ENCODE data around the gene ENOX1.

The ENOX1 gene

GRCh38 chr13:43787518-43787891 lies 733 bp upstream of the ENOX1 start:
- no peak overlapping the region for H2AK5ac ChIP-seq (ENCODE audit: low read length, severe bottlenecking)
- peak overlapping the region in 1 of 2 experiments; percentile 66 for H3K23ac ChIP-seq (ENCODE audit: low read length in 2 of 2)
- H2BK120ac ChIP-seq (ENCODE audit: low read depth, low read length), result peak overlapping the region; percentile 24
- peak overlapping the region in 1 of 2 experiments; percentile 97 for H3K14ac ChIP-seq (ENCODE audit: low read length in 2 of 2)
- no peaks in the 10 kb centered on the region for H3K9me3 ChIP-seq (ENCODE audit: control insufficient read depth, low read length)
- peak overlapping the region; percentile 98 for H2BK15ac ChIP-seq (ENCODE audit: low read depth, poor library complexity, severe bottlenecking)
- H3K79me1 ChIP-seq (replicated peaks; ENCODE audit: low read length, poor library complexity, severe bottlenecking), result no peaks in the 10 kb centered on the region
- peak overlapping the region; percentile 90 for H3K4me2 ChIP-seq (ENCODE audit: low read length, poor library complexity, severe bottlenecking)
- H3K4me3 ChIP-seq (ENCODE audit: insufficient read depth in 1 of 2, low read depth in 1 of 2, low read length in 2 of 2), result peak overlapping the region; percentile 68 to 87
- H4K8ac ChIP-seq (ENCODE audit: low read length), result peak overlapping the region; percentile 79
- peak overlapping the region; percentile 78 for H4K91ac ChIP-seq (ENCODE audit: low read length)
- peak overlapping the region; percentile 46 to 85 for H3K4ac ChIP-seq (ENCODE audit: low read depth in 1 of 2, low read length in 2 of 2)
- H3K36me3 ChIP-seq (ENCODE audit: control insufficient read depth in 1 of 2, insufficient read depth in 2 of 2, low read depth in 1 of 2, low read length in 2 of 2), result no peaks in the 10 kb centered on the region
- H3K9ac ChIP-seq (ENCODE audit: low read length), result peak overlapping the region; percentile 87
- H3K27me3 ChIP-seq (ENCODE audit: control insufficient read depth in 1 of 2, insufficient read depth in 1 of 2, low read length in 2 of 2), result no peaks in the 10 kb centered on the region
- H3K4me1 ChIP-seq (ENCODE audit: control insufficient read depth, insufficient read depth, low read depth, low read length), result peaks cover 21% of the 10 kb centered on the region
- peak overlapping the region; percentile 40 to 89 for H3K18ac ChIP-seq (ENCODE audit: low read depth in 1 of 2, low read length in 2 of 2)
- peak overlapping the region in 1 of 2 experiments; percentile 87 for H2BK12ac ChIP-seq (ENCODE audit: low read length in 2 of 2)
- peak; percentile 34 for DNase-seq
- no peak overlapping the region for H3K27ac ChIP-seq (ENCODE audit: low read length, poor library complexity, severe bottlenecking)
- H2BK5ac ChIP-seq (ENCODE audit: low read depth, low read length, poor library complexity, severe bottlenecking), result no peak overlapping the region
- WGBS, result 30% methylated on average over 5 of the region's 9 CpGs
- H2AFZ ChIP-seq (ENCODE audit: low read depth, low read length), result peak overlapping the region; percentile 75

GRCh38 chr13:43786472-43786765 lies 353 bp downstream of the ENOX1 start:
- Histone ChIP-seq H3K4ac (ENCODE audit: low read depth in 1 of 2, low read length in 2 of 2) (peak overlapping the region in 1 of 2 experiments; percentile 62), H3K27me3 (ENCODE audit: control insufficient read depth in 1 of 2, insufficient read depth in 1 of 2, low read length in 2 of 2) (no peaks in the 10 kb centered on the region), H3K27ac (ENCODE audit: low read length, poor library complexity, severe bottlenecking) (no peak overlapping the region), H4K8ac (ENCODE audit: low read length) (peak overlapping the region; percentile 65), H3K23ac (ENCODE audit: low read length in 2 of 2) (peak overlapping the region in 1 of 2 experiments; percentile 42), H3K4me3 (ENCODE audit: insufficient read depth in 1 of 2, low read depth in 1 of 2, low read length in 2 of 2) (peak overlapping the region; percentile 68 to 87), H3K14ac (ENCODE audit: low read length in 2 of 2) (peak overlapping the region in 1 of 2 experiments; percentile 19), H2AFZ (ENCODE audit: low read depth, low read length) (peak overlapping the region; percentile 54), H3K4me1 (ENCODE audit: control insufficient read depth, insufficient read depth, low read depth, low read length) (peaks cover 21% of the 10 kb centered on the region), H2AK5ac (ENCODE audit: low read length, severe bottlenecking) (no peak overlapping the region), H2BK12ac (ENCODE audit: low read length in 2 of 2) (peak overlapping the region in 1 of 2 experiments; percentile 64), H2BK15ac (ENCODE audit: low read depth, poor library complexity, severe bottlenecking) (peak overlapping the region; percentile 63), H2BK120ac (ENCODE audit: low read depth, low read length) (peak overlapping the region; percentile 80), H4K91ac (ENCODE audit: low read length) (peak overlapping the region; percentile 40), H3K9ac (ENCODE audit: low read length) (peak overlapping the region; percentile 87), H2BK5ac (ENCODE audit: low read depth, low read length, poor library complexity, severe bottlenecking) (no peak overlapping the region), H3K9me3 (ENCODE audit: control insufficient read depth, low read length) (no peaks in the 10 kb centered on the region), H3K4me2 (ENCODE audit: low read length, poor library complexity, severe bottlenecking) (peak overlapping the region; percentile 90), H3K36me3 (ENCODE audit: control insufficient read depth in 1 of 2, insufficient read depth in 2 of 2, low read depth in 1 of 2, low read length in 2 of 2) (no peaks in the 10 kb centered on the region), H3K18ac (ENCODE audit: low read depth in 1 of 2, low read length in 2 of 2) (peak overlapping the region; percentile 72), H3K79me1 (replicated peaks; ENCODE audit: low read length, poor library complexity, severe bottlenecking) (no peaks in the 10 kb centered on the region)
- under 1% methylated on average over 27 of the region's 28 CpGs for WGBS
- DNase-seq, result no peak

- Histone ChIP-seq H4K91ac (ENCODE audit: low read length) (peak overlapping the region; percentile 40), H3K4me1 (ENCODE audit: control insufficient read depth, insufficient read depth, low read depth, low read length) (peaks cover 21% of the 10 kb centered on the region), H3K27me3 (ENCODE audit: control insufficient read depth in 1 of 2, insufficient read depth in 1 of 2, low read length in 2 of 2) (no peaks in the 10 kb centered on the region), H3K4me3 (ENCODE audit: insufficient read depth in 1 of 2, low read depth in 1 of 2, low read length in 2 of 2) (peak overlapping the region; percentile 68 to 87), H4K8ac (ENCODE audit: low read length) (peak overlapping the region; percentile 65), H3K23ac (ENCODE audit: low read length in 2 of 2) (peak overlapping the region in 1 of 2 experiments; percentile 86), H3K27ac (ENCODE audit: low read length, poor library complexity, severe bottlenecking) (no peak overlapping the region), H3K9ac (ENCODE audit: low read length) (peak overlapping the region; percentile 87), H3K18ac (ENCODE audit: low read depth in 1 of 2, low read length in 2 of 2) (peak overlapping the region; percentile 72 to 74), H2BK15ac (ENCODE audit: low read depth, poor library complexity, severe bottlenecking) (peak overlapping the region; percentile 86), H3K14ac (ENCODE audit: low read length in 2 of 2) (no peak overlapping the region), H2BK5ac (ENCODE audit: low read depth, low read length, poor library complexity, severe bottlenecking) (no peak overlapping the region), H3K4me2 (ENCODE audit: low read length, poor library complexity, severe bottlenecking) (peak overlapping the region; percentile 90), H2AFZ (ENCODE audit: low read depth, low read length) (peak overlapping the region; percentile 54), H3K79me1 (replicated peaks; ENCODE audit: low read length, poor library complexity, severe bottlenecking) (no peaks in the 10 kb centered on the region), H2AK5ac (ENCODE audit: low read length, severe bottlenecking) (no peak overlapping the region), H2BK120ac (ENCODE audit: low read depth, low read length) (peak overlapping the region; percentile 80), H2BK12ac (ENCODE audit: low read length in 2 of 2) (peak overlapping the region in 1 of 2 experiments; percentile 80), H3K36me3 (ENCODE audit: control insufficient read depth in 1 of 2, insufficient read depth in 2 of 2, low read depth in 1 of 2, low read length in 2 of 2) (no peaks in the 10 kb centered on the region), H3K4ac (ENCODE audit: low read depth in 1 of 2, low read length in 2 of 2) (peak overlapping the region in 1 of 2 experiments; percentile 62), H3K9me3 (ENCODE audit: control insufficient read depth, low read length) (no peaks in the 10 kb centered on the region)
- under 1% methylated on average over 42 of the region's 76 CpGs for WGBS
- peak; percentile 81 for DNase-seq
These were observed 911 bp downstream of the ENOX1 start for GRCh38 chr13:43785650-43786471.

- H3K14ac ChIP-seq (ENCODE audit: low read length in 2 of 2), result no peak overlapping the region
- peak overlapping the region; percentile 87 for H3K9ac ChIP-seq (ENCODE audit: low read length)
- H3K18ac ChIP-seq (ENCODE audit: low read depth in 1 of 2, low read length in 2 of 2), result no peak overlapping the region
These were observed 1.5 kb downstream of the ENOX1 start for GRCh38 chr13:43785261-43785649.

More at GRCh38 chr13:43785261-43785649, 1.5 kb downstream of the ENOX1 start:
- no peak overlapping the region for H3K4ac ChIP-seq (ENCODE audit: low read depth in 1 of 2, low read length in 2 of 2)
- H3K36me3 ChIP-seq (ENCODE audit: control insufficient read depth in 1 of 2, insufficient read depth in 2 of 2, low read depth in 1 of 2, low read length in 2 of 2), result no peaks in the 10 kb centered on the region
- no peaks in the 10 kb centered on the region for H3K27me3 ChIP-seq (ENCODE audit: control insufficient read depth in 1 of 2, insufficient read depth in 1 of 2, low read length in 2 of 2)
- H2AK5ac ChIP-seq (ENCODE audit: low read length, severe bottlenecking), result no peak overlapping the region
- DNase-seq, result no peak
- no peaks in the 10 kb centered on the region for H3K9me3 ChIP-seq (ENCODE audit: control insufficient read depth, low read length)
- H3K79me1 ChIP-seq (replicated peaks; ENCODE audit: low read length, poor library complexity, severe bottlenecking), result no peaks in the 10 kb centered on the region
- 42% methylated on average over 9 of the region's 10 CpGs for WGBS
- H3K4me2 ChIP-seq (ENCODE audit: low read length, poor library complexity, severe bottlenecking), result peak overlapping the region; percentile 90
- no peak overlapping the region for H2BK15ac ChIP-seq (ENCODE audit: low read depth, poor library complexity, severe bottlenecking)
- H4K91ac ChIP-seq (ENCODE audit: low read length), result no peak overlapping the region
- H2BK5ac ChIP-seq (ENCODE audit: low read depth, low read length, poor library complexity, severe bottlenecking), result no peak overlapping the region
- peaks cover 21% of the 10 kb centered on the region for H3K4me1 ChIP-seq (ENCODE audit: control insufficient read depth, insufficient read depth, low read depth, low read length)
- no peak overlapping the region for H2AFZ ChIP-seq (ENCODE audit: low read depth, low read length)
- peak overlapping the region; percentile 68 to 87 for H3K4me3 ChIP-seq (ENCODE audit: insufficient read depth in 1 of 2, low read depth in 1 of 2, low read length in 2 of 2)
- no peak overlapping the region for H3K27ac ChIP-seq (ENCODE audit: low read length, poor library complexity, severe bottlenecking)
- no peak overlapping the region for H4K8ac ChIP-seq (ENCODE audit: low read length)
- no peak overlapping the region for H2BK12ac ChIP-seq (ENCODE audit: low read length in 2 of 2)
- no peak overlapping the region for H2BK120ac ChIP-seq (ENCODE audit: low read depth, low read length)
- no peak overlapping the region for H3K23ac ChIP-seq (ENCODE audit: low read length in 2 of 2)

Measured in mesenchymal stem cell (in vitro differentiated cells and primary cell).